AG04450 (cell line): ENCODE results near the gene CDK2. TPM values are rescaled to one million over a fixed set of nuclear protein-coding genes. Genes with fewer than 3 reads are reported as not detected.

Experiments used
- CTCF ChIA-PET: fragments of 300-600, 350-600 bp; formaldehyde crosslinking; extraction: SDS; loops from one replicate; lab custom pipeline; 2022; ENCODE audit warnings: antibody characterized with exemption, inconsistent platforms; lab: Charles Lee
- POLR2A ChIA-PET: fragments of 350-600 bp; formaldehyde crosslinking; extraction: SDS; loops from one replicate; lab custom pipeline; 2021; ENCODE audit warnings: antibody characterized with exemption, inconsistent platforms; lab: Yijun Ruan, JAX
- DNase-seq: peaks from one replicate; pipeline ENCODE4 v3.0.0-alpha.2; 2011; ENCODE audit warnings: low read depth, low spot score
- H3K27ac ChIP-seq: one replicate; pipeline ENCODE4 v1.5.1; 2012; ENCODE audit warnings: low read depth, low read length, control low read depth
- H3K27me3 ChIP-seq: one replicate; pipeline ENCODE4 v1.6.0; 2012; ENCODE audit warnings: low read length; ENCODE audit not compliant: control insufficient read depth, insufficient read depth
- H3K4me3 ChIP-seq: 2 replicates; pipeline ENCODE4 v1.5.1; 2011; ENCODE audit warnings: mild to moderate bottlenecking, low read depth, low read length, control low read depth
- H3K9me3 ChIP-seq: 2 replicates; pipeline ENCODE4 v1.5.1; 2012; ENCODE audit warnings: low read length; ENCODE audit not compliant: control insufficient read depth, insufficient read depth
- CTCF ChIP-seq: IDR thresholded peaks from 2 replicates; pipeline ENCODE4 v1.5.1; 2011; ENCODE audit warnings: low read depth, low read length, control low read depth, inconsistent platforms
- polyA plus RNA-seq: library from polyadenylated mRNA; depleted of rRNA; stranded (reverse); fragments of >200 nt; gene quantifications from 2 replicates; pipeline ENCODE4 v1.2.3, GENCODE V29; 2011

CDK2 gene
- polyA plus RNA-seq, 1 experiment: 30.6 TPM

- DNase-seq: no peak
- CTCF ChIA-PET: interaction anchor here (1.6 to 3.9 kb wide), 2 partner anchors 16 to 18 kb away, joined by 10 to 13 read pairs; no protein-coding TSS in a partner anchor
- POLR2A ChIA-PET: interaction anchor here (0.6 kb wide), 1 partner anchor 184 kb away, joined by 8 read pairs; no protein-coding TSS in a partner anchor
Measured at GRCh38 chr12:56013482-56013881, 46.9 kb downstream of the CDK2 start.

GRCh38 chr12:56014205-56014604, 47.6 kb downstream of the CDK2 start:
- no peak for DNase-seq
- Histone ChIP-seq H3K27ac (no peak overlapping the region), H3K9me3 (no peaks in the 10 kb centered on the region), H3K27me3 (no peaks in the 10 kb centered on the region), H3K4me3 (no peak overlapping the region)
- TF ChIP-seq CTCF: no peak
- POLR2A ChIA-PET: interaction anchor here (0.6 to 0.7 kb wide), 2 partner anchors 185 to 1726 kb away, joined by 5 to 8 read pairs; no protein-coding TSS in a partner anchor
- CTCF ChIA-PET: interaction anchor here (1.6 to 3.9 kb wide), 2 partner anchors 15 to 18 kb away, joined by 10 to 13 read pairs; no protein-coding TSS in a partner anchor

More at GRCh38 chr12:56013482-56013881, 46.9 kb downstream of the CDK2 start:
- no peak overlapping the region for H3K4me3 ChIP-seq
- no peaks in the 10 kb centered on the region for H3K9me3 ChIP-seq
- H3K27ac ChIP-seq: no peak overlapping the region
- H3K27me3 ChIP-seq: no peaks in the 10 kb centered on the region
- no peak for TF ChIP-seq CTCF

- no peak for DNase-seq
- POLR2A ChIA-PET: no interaction called here
- no peak overlapping the region for H3K27ac ChIP-seq
- H3K9me3 ChIP-seq: no peaks in the 10 kb centered on the region
- no peak for TF ChIP-seq CTCF
- no peaks in the 10 kb centered on the region for H3K27me3 ChIP-seq
- H3K4me3 ChIP-seq: no peak overlapping the region
- CTCF ChIA-PET: interaction anchor here (0.9 to 4.2 kb wide), 2 partner anchors 12 to 21 kb away, joined by 3 to 25 read pairs; partner anchors contain the start of gene SUOX
Measured at GRCh38 chr12:56017181-56017580, 50.6 kb downstream of the CDK2 start.

GRCh38 chr12:56018356-56018755, 51.7 kb downstream of the CDK2 start:
- Histone ChIP-seq H3K4me3 (no peak overlapping the region), H3K27ac (no peak overlapping the region), H3K9me3 (no peaks in the 10 kb centered on the region), H3K27me3 (no peaks in the 10 kb centered on the region)
- CTCF ChIA-PET: interaction anchor here (0.6 to 4.2 kb wide), 4 partner anchors 20 to 280 kb away, joined by 3 to 25 read pairs (median 6); partner anchors contain the start of gene SUOX
- TF ChIP-seq CTCF: no peak
- DNase-seq: no peak
- POLR2A ChIA-PET: no interaction called here
